NB4 (cell line): ENCODE results near the gene HOMER3.

Source experiments
- DNase-seq: peaks from one replicate; pipeline ENCODE4 v3.0.0; 2010; ENCODE audit warnings: low read depth
- H3K4me3 ChIP-seq: one replicate; pipeline ENCODE4 v1.5.1; 2011; ENCODE audit warnings: mild to moderate bottlenecking, low read depth, low read length, moderate library complexity
- MYC ChIP-seq: IDR thresholded peaks from 2 replicates; pipeline ENCODE4 v1.6.1; 2011; ENCODE audit warnings: low read depth, low read length
- POLR2A ChIP-seq: IDR thresholded peaks from 2 replicates; pipeline ENCODE4 v1.6.1; 2011; ENCODE audit warnings: mild to moderate bottlenecking; ENCODE audit not compliant: insufficient read length; ENCODE audit errors: extremely low read depth
- TF ChIP-seq, protein P1 (sequence below): IDR thresholded peaks from 2 replicates; pipeline ENCODE4 v1.6.1; 2011; ENCODE audit warnings: low read depth, low read length
- TF ChIP-seq, protein P2 (sequence below): IDR thresholded peaks from one replicate; pipeline ENCODE4 v1.5.1; 2012; ENCODE audit warnings: low read depth, low read length

Gene HOMER3

GRCh38 chr19:18901491-18901890 is 39.5 kb downstream of the HOMER3 start:
- no peak for DNase-seq
- H3K4me3 ChIP-seq: no peak overlapping the region
- TF ChIP-seq, protein P1, sequence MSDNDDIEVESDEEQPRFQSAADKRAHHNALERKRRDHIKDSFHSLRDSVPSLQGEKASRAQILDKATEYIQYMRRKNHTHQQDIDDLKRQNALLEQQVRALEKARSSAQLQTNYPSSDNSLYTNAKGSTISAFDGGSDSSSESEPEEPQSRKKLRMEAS: no peak
- TF ChIP-seq POLR2A (no peak), MYC (no peak)
- TF ChIP-seq, protein P2, sequence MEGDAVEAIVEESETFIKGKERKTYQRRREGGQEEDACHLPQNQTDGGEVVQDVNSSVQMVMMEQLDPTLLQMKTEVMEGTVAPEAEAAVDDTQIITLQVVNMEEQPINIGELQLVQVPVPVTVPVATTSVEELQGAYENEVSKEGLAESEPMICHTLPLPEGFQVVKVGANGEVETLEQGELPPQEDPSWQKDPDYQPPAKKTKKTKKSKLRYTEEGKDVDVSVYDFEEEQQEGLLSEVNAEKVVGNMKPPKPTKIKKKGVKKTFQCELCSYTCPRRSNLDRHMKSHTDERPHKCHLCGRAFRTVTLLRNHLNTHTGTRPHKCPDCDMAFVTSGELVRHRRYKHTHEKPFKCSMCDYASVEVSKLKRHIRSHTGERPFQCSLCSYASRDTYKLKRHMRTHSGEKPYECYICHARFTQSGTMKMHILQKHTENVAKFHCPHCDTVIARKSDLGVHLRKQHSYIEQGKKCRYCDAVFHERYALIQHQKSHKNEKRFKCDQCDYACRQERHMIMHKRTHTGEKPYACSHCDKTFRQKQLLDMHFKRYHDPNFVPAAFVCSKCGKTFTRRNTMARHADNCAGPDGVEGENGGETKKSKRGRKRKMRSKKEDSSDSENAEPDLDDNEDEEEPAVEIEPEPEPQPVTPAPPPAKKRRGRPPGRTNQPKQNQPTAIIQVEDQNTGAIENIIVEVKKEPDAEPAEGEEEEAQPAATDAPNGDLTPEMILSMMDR: no peak

- TF ChIP-seq MYC: no peak
- TF ChIP-seq, protein P1: no peak
- TF ChIP-seq, protein P2: no peak
- TF ChIP-seq POLR2A: no peak
- DNase-seq: no peak
- H3K4me3 ChIP-seq: no peak overlapping the region
Observed at GRCh38 chr19:18900700-18901481, 40.1 kb downstream of the HOMER3 start.

DNA sequence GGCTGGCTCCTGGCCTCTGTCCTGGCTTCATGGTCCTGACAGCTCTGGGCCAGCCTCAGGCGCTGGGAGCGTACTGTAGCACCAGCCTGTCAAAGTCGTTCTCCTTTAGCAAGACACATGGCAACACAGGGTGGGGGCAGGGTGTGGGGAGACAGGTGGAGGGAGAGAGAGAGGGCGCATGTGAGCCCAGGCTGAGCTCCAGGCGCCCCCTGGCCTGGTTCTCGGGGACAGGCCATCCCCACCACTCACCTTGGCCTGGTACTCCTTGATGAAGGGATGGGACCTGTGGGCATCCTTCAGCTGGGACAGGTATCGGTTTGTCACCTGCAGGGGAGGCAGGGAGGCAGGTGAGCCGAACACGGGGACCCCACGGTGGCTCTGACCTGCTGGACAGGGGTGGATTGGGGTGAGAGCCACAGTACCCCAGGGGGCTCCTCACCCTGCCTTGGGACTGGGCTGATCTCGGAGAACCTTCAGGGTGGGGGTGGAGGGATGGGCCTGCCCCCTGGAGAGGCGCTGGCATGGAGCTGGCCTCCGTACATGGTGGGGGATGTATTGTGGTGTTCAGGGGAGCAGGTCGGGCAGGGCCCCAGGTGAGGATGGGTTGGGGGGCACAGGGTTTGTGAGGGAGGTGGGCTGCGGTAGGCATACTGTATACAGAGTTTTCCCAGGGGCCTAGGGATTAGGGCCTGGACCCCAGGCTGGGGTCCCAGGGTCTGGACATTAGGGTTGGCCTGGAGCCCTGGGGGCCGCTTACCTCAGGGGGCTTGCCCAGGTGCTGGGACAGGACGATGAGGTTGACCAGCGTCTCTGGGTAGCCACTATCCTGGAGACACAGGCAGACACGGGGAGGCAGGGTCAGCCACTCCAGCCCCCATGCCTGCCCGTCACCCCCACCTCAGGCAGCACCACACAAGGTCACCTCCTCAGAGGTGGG is 41.1 kb downstream of the HOMER3 start:
- DNase-seq: no peak

DNA sequence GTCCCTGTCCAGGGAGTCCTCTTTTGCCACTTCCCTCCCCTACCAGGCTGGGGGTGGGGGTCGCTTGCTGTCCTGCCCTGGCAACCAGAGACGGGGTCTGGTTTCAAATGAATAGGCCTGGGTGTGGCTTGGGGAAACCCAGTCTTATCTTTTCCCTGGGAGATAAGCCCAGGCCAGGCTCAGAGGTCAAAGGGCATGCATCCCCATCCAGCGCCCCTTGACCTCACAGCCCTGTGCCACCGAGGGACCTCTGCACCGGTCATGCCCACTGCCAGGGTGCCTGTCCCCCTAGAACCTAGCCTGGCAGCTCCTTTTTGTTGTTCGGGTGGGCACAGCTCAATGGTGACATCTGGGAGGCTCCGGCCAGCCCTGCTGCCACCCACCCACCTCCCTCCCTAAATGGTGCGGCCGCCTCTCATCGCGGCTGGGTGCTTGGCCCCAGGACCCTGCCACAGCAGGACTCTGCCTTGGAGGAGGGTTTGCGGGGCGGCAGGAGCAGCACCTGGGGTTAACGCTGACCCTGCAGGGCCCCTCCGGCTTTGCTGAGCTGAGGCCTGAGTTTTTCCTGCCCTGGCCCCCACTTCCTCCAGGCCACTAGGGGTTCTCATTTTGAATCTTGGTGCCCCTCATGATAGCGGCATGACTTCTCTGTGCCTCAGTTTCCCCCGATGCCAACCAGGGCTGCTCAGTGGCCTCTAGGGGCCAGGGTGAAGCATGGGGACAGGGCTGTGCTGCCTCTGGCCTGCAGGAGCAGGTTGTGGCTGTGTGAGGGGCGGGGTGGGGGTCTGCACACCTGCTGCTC is 42.2 kb downstream of the HOMER3 start:
- TF ChIP-seq POLR2A (no peak), MYC (no peak)
- TF ChIP-seq, protein P2: no peak
- H3K4me3 ChIP-seq: no peak overlapping the region
- no peak for DNase-seq

More for the DNA sequence above, 41.1 kb downstream of the HOMER3 start:
- TF ChIP-seq MYC (no peak), POLR2A (no peak)
- TF ChIP-seq, protein P2: no peak
- TF ChIP-seq, protein P1: no peak
- no peak overlapping the region for H3K4me3 ChIP-seq

DNA sequence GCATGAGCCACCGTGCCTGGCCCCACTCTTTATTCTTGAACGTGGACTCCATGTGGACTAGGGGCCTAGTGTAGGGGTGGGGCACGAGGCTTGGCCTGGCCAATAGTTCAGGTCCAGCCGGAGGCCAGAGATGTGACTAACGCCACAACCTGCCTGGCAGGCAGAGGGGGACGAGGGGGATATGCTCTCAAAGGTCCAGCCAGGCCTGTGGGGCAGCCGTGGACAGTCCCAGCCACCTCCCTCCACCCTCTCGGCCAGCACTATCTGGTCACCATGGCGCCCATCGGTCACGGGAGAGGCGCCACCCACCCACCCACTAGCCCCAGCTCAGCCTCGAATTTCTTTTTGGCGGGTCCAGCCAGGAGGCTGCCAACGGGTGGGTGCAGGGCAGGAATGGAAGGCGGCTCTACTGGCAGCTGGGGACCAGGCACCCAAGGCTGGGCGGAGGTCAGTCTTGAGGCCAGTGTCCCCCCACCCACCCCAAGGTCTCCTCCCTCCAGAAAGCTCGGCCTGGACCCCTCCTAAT is 42.9 kb downstream of the HOMER3 start:
- TF ChIP-seq, protein P2: no peak
- no peak for TF ChIP-seq POLR2A
- TF ChIP-seq MYC: no peak
- TF ChIP-seq, protein P1: no peak
- no peak for DNase-seq
- H3K4me3 ChIP-seq: no peak overlapping the region
